ENCODE measurements around the gene ZNF189.

The ZNF189 gene

GRCh38 chr9:101438523-101438922 lies 39.9 kb downstream of the ZNF189 start:
- H3K4me3 ChIP-seq (ENCODE audit: low read depth, low read length), result no peak overlapping the region
- no peak for TF ChIP-seq CTCF (IDR thresholded peaks at IDR 0.05; ENCODE audit: borderline replicate concordance, insufficient read depth, low read depth, low read length)

DNA sequence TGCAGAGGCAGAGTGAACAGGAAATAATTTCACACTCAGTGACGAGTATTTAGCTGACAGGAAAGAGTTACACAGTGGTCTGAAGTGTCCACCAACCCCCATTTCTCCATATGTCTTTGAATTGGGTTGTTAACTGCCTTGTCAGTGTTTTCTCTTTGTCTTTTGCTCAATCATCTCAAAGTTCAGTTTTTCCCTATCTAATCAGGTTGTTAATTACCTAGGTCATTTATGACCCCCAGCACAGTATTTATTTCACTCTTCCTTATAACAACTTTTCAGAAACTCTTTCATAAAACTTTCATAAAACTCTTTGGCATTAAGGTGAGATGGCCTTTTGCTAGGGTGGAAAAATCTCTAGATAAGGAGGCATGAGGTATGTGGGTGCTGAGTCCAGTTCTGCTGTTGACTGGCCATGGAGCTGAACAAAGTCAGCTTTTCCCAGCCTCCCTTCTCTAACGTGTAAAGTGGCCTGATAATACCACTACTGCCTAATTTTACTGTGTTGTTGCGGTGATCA lies 42.1 kb downstream of the ZNF189 start:
- TF ChIP-seq CTCF (IDR thresholded peaks at IDR 0.05; ENCODE audit: borderline replicate concordance, insufficient read depth, low read depth, low read length), result no peak
- no peak overlapping the region for H3K4me3 ChIP-seq (ENCODE audit: low read depth, low read length)

DNA sequence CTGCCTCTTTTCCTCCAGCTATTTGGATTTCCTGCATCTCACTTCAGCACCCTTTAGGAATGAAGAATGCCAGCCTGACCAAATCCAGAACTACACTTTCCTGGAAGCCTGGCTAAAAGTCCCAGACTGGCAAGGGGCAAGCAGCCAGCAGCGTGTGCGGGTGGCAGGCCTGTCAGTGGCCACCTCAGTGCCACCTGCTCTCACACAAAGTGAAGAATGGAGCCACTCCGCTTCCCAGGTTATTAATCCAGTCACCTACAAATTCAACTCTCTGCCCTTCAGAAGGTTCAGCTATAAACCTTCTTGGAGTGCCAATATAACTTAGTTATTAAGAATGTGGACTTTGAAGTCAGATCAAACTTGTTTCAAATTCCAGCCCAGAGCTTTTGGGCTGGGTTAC lies 43.7 kb downstream of the ZNF189 start:
- no peak for TF ChIP-seq CTCF (IDR thresholded peaks at IDR 0.05; ENCODE audit: borderline replicate concordance, insufficient read depth, low read depth, low read length)
- H3K4me3 ChIP-seq (ENCODE audit: low read depth, low read length), result no peak overlapping the region

- H3K4me3 ChIP-seq (ENCODE audit: low read depth, low read length), result no peak overlapping the region
- TF ChIP-seq CTCF (IDR thresholded peaks at IDR 0.05; ENCODE audit: borderline replicate concordance, insufficient read depth, low read depth, low read length), result no peak
Measured at GRCh38 chr9:101442736-101443135, 44.1 kb downstream of the ZNF189 start.

DNA sequence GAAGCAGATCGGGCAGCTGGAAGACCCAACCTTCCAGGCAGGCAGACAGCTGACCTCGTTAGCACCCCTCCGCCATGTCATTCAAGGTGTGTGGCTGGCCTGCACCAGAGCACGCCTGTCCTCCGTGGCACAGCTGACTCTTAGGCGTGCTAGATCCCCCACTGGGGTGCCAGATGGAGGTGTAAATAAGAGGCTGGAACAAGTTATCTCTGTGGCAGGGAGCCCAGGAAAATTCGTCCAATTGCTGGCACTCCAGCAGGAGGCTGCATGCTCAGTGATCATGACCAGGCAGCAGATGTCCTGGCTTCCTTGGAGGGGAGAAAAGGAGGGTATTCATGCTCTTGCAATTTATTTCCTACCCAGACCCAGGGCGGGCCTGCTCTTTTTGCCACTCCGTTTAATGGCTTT lies 44.7 kb downstream of the ZNF189 start:
- TF ChIP-seq CTCF (IDR thresholded peaks at IDR 0.05; ENCODE audit: borderline replicate concordance, insufficient read depth, low read depth, low read length), result no peak
- H3K4me3 ChIP-seq (ENCODE audit: low read depth, low read length), result no peak overlapping the region

DNA sequence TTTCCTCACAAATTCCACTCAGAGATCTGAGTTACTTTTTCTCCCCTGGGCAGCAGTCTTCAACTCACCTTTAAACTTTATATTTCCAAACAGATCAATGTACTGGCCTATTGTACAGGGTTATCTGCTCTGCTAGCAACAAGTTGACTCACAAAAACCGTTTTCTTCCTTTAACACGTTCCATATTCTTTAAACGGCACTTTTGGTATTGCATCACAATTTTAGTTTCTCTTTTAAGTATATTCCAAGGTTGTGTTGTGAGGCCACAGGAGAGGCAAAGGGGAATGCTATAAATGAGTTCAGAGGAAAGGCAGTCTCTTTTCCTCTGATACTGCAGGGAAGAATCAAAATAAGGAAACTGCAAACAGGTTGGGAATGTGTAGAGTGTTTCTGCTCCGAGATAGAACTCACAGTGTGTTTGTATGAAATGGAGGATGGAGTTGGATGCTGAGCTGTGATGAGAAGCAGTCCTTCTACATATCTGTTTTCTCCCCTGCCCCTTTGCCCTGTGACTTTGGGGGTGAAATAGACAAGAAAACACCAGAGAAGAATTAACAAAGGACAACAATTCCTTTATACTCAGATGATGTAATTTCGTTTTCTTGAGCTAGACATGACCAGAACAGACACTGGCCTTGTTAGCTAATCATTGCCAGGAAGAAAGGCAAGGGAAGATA lies 46.8 kb downstream of the ZNF189 start:
- TF ChIP-seq CTCF (IDR thresholded peaks at IDR 0.05; ENCODE audit: borderline replicate concordance, insufficient read depth, low read depth, low read length), result no peak
- no peak overlapping the region for H3K4me3 ChIP-seq (ENCODE audit: low read depth, low read length)

DNA sequence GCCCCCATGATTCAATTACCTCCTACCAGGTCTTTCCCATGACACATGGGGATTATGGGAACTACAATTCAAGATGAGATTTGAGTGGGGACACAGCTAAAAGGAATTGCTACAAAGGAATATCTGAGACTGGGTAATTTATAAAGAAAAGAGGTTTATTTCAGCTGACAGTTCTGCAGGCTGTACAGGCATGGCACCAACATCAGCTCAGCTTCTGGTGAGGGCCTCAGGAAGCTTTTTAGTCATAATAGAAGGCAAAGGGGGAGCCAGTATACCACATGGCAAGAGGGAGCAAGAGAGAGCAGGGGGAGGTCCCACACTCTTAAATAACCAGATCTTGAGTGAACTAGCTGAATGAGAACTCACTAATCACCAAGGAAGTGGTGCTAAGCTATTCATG lies 48.1 kb downstream of the ZNF189 start:
- no peak for TF ChIP-seq CTCF (IDR thresholded peaks at IDR 0.05; ENCODE audit: borderline replicate concordance, insufficient read depth, low read depth, low read length)
- no peak overlapping the region for H3K4me3 ChIP-seq (ENCODE audit: low read depth, low read length)

Measured in GM12875 (cell line).